ENCODE data around the gene CD300LD.
"Not testable (repeated sequence)": the region's sequence is repeated elsewhere in the genome, so short reads cannot be mapped to it uniquely, and the experiment has no call there.

CD300LD gene

DNA sequence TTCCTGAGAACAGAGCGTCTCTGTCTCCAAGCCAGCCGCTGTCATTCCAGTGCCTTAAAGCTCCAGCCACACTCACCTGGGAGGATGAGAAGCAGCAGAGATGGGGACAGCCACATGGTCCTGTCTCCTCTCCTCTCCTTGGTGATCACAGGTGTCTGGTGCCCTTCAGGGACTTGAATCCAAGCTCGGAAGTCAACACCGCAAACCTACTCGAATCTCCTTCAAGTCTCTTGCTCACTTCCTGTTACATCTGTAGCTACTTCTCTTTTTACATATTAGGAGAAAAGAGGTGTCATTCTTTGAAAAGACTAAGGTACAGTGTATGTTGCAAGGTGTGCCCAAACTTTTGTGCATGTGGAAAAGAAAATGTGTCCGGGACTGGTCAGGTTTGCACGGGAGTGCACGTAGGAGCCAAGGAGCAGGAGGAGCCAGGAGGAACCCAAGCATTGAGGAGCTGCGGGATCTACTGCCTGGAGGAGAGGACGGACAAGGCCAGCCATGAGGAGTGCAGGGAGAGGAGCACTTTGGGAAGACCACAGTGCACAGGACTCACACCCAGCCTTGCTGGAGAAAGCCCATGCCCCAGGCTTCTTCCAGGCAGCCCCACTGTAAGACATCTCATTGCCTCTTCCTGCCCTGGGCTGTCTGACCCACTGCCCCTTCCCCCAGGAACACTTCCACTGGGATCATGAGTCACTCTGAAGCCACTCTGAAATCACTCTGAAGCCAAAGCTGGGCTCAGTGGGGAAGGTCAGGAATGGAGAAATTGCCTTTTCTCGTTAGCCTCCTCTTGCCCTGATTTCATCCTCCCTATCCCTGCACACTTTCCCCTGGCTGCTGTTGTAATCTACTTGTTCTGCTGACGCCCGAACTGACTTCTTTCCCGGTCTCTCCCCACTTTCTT lies at the start of gene CD300LD:
CD300LD (minus strand) TSS at position 197 of the 904 bp plus-strand sequence; CDS start at position 116, 81 bp downstream.
- Histone ChIP-seq H3K36me3 (ENCODE audit: control insufficient read depth in 1 of 2, insufficient read depth in 2 of 2, low read length in 2 of 2) (no peaks in the 10 kb centered on the region), H3K27ac (ENCODE audit: low read length) (no peak within 1 kb of the TSS), H3K4me3 (ENCODE audit: low read depth in 1 of 2, low read length in 2 of 2) (no peak within 1 kb of the TSS), H3K9me3 (ENCODE audit: control insufficient read depth in 1 of 2, low read length in 2 of 2) (no peaks in the 10 kb centered on the region), H3K27me3 (ENCODE audit: low read depth, low read length) (no peaks in the 10 kb centered on the region), H3K4me1 (ENCODE audit: control insufficient read depth in 1 of 2, insufficient read depth in 2 of 2, low read length in 2 of 2) (no peaks in the 10 kb centered on the region)

GRCh38 chr17:74641224-74641957 lies 49.3 kb upstream of the CD300LD start:
- Histone ChIP-seq H3K4me1 (ENCODE audit: control insufficient read depth in 1 of 2, insufficient read depth in 2 of 2, low read length in 2 of 2) (peaks cover 0 to 3% of the 10 kb centered on the region in 2 donors), H3K36me3 (ENCODE audit: control insufficient read depth in 1 of 2, insufficient read depth in 2 of 2, low read length in 2 of 2) (no peaks in the 10 kb centered on the region), H3K27ac (ENCODE audit: low read length) (no peak overlapping the region), H3K4me3 (ENCODE audit: low read depth in 1 of 2, low read length in 2 of 2) (no peak overlapping the region), H3K9me3 (ENCODE audit: control insufficient read depth in 1 of 2, low read length in 2 of 2) (peaks cover 0 to 3% of the 10 kb centered on the region in 2 donors), H3K27me3 (ENCODE audit: low read depth, low read length) (peaks cover 6% of the 10 kb centered on the region)

DNA sequence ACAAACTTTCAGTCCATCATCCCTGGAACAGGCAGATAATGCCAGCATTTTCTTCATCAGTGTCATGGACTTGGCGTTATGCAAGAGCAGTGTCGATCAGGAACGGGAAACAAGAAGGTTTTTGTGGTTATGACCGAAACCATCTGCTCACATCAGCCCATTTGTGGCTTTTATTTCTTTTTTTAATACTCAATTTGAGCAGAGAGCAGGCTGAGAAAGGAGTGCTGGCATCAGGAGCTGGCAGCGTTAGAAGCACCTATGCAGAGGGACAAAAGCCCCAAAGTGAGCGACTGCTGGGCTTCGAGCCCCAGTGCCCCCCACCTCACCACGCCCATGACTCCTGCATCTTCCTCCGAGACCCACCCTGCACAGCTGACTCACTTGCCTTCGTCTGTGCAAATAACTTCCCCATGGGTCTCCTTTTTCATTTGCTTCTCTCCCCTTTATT lies 47.6 kb upstream of the CD300LD start:
- Histone ChIP-seq H3K27ac (ENCODE audit: low read length) (no peak overlapping the region), H3K4me3 (ENCODE audit: low read depth in 1 of 2, low read length in 2 of 2) (no peak overlapping the region), H3K4me1 (ENCODE audit: control insufficient read depth in 1 of 2, insufficient read depth in 2 of 2, low read length in 2 of 2) (peaks cover 0 to 3% of the 10 kb centered on the region in 2 donors), H3K9me3 (ENCODE audit: control insufficient read depth in 1 of 2, low read length in 2 of 2) (peaks cover 0 to 1% of the 10 kb centered on the region in 2 donors), H3K27me3 (ENCODE audit: low read depth, low read length) (peaks cover 6% of the 10 kb centered on the region), H3K36me3 (ENCODE audit: control insufficient read depth in 1 of 2, insufficient read depth in 2 of 2, low read length in 2 of 2) (no peaks in the 10 kb centered on the region)

DNA sequence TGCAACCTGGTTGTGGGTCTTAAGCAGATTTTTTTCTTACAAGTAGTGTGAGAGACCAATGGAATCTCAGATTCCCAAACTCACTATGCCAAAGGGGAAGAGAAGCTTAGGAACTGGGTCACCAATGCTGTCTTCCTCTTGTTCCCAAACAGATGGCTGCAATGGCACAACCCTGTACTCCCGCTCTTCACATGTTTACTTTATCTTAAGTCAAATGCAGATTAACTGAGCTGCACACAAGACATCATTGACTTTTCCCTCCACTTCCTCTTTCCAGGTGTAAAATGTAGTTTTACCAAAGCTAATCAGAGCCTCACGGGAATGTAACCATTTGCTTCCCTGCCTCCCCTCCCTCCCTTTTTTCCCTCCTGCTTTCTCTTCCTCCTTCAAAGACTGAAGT lies 45.8 kb upstream of the CD300LD start:
- peaks cover 6% of the 10 kb centered on the region for H3K27me3 ChIP-seq (ENCODE audit: low read depth, low read length)
- H3K4me1 ChIP-seq (ENCODE audit: control insufficient read depth in 1 of 2, insufficient read depth in 2 of 2, low read length in 2 of 2) = peaks cover 0 to 3% of the 10 kb centered on the region in 2 donors

GRCh38 chr17:74637265-74637664 lies 45.2 kb upstream of the CD300LD start:
- Histone ChIP-seq H3K27ac (ENCODE audit: low read length) (no peak overlapping the region), H3K27me3 (ENCODE audit: low read depth, low read length) (peaks cover 6% of the 10 kb centered on the region), H3K9me3 (ENCODE audit: control insufficient read depth in 1 of 2, low read length in 2 of 2) (no peaks in the 10 kb centered on the region), H3K36me3 (ENCODE audit: control insufficient read depth in 1 of 2, insufficient read depth in 2 of 2, low read length in 2 of 2) (no peaks in the 10 kb centered on the region), H3K4me1 (ENCODE audit: control insufficient read depth in 1 of 2, insufficient read depth in 2 of 2, low read length in 2 of 2) (peaks cover 0 to 7% of the 10 kb centered on the region in 2 donors), H3K4me3 (ENCODE audit: low read depth in 1 of 2, low read length in 2 of 2) (no peak overlapping the region)

More for the DNA sequence above, 45.8 kb upstream of the CD300LD start:
- no peaks in the 10 kb centered on the region for H3K9me3 ChIP-seq (ENCODE audit: control insufficient read depth in 1 of 2, low read length in 2 of 2)
- no peaks in the 10 kb centered on the region for H3K36me3 ChIP-seq (ENCODE audit: control insufficient read depth in 1 of 2, insufficient read depth in 2 of 2, low read length in 2 of 2)
- H3K27ac ChIP-seq (ENCODE audit: low read length) = no peak overlapping the region
- no peak overlapping the region for H3K4me3 ChIP-seq (ENCODE audit: low read depth in 1 of 2, low read length in 2 of 2)

DNA sequence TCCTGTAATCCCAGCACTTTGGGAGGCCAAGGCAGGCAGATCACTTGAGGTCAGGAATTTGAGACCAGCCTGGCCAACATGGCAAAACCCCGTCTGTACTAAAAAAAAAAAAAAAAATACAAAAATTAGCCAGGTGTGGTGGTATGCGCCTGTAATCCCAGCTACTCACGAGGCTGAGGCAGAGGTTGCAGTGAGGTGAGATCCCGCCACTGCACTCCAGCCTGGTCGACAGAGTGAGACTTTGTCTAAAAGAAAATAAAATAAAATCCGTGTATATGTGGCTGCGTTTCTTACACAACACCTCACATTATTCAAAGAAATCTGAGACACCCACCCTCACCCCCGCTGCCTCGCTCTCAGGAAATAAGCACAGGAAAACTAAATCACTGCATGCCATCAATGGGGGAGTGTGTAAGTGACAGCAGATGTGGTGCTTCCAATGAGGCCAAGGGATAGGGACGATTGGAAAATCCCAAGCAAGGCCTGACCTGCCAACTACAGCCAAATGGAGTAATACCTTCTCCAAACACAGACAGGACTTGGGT lies 44.5 kb upstream of the CD300LD start:
- not testable (repeated sequence) for H3K9me3 ChIP-seq (ENCODE audit: control insufficient read depth in 1 of 2, low read length in 2 of 2); H3K27me3 ChIP-seq (ENCODE audit: low read depth, low read length); H3K27ac ChIP-seq (ENCODE audit: low read length); H3K4me3 ChIP-seq (ENCODE audit: low read depth in 1 of 2, low read length in 2 of 2); H3K36me3 ChIP-seq (ENCODE audit: control insufficient read depth in 1 of 2, insufficient read depth in 2 of 2, low read length in 2 of 2)
- peaks cover 0 to 11% of the 10 kb centered on the region in 2 donors for H3K4me1 ChIP-seq (ENCODE audit: control insufficient read depth in 1 of 2, insufficient read depth in 2 of 2, low read length in 2 of 2)

DNA sequence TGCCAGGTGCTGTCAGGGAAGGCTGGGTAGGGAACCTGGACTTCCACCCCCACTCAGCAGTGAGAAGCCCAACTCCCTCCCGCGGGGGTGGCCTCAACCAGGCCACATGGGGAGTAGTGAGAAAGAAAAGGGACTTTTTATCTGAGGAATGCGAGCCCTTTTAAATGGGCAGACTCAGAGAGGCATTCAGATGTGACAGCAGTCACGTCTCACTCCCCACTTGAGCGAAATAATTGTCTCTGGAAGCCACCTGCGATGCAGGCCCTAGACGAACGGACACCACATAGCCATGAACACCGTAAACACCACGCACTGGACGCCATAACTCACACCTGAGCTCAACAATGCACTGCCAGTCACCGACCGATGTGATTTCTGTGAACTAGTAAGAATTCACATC lies 43.3 kb upstream of the CD300LD start:
- Histone ChIP-seq H3K27me3 (ENCODE audit: low read depth, low read length) (peaks cover 6% of the 10 kb centered on the region), H3K27ac (ENCODE audit: low read length) (no peak overlapping the region), H3K9me3 (ENCODE audit: control insufficient read depth in 1 of 2, low read length in 2 of 2) (no peaks in the 10 kb centered on the region), H3K4me1 (ENCODE audit: control insufficient read depth in 1 of 2, insufficient read depth in 2 of 2, low read length in 2 of 2) (peaks cover 0 to 11% of the 10 kb centered on the region in 2 donors), H3K36me3 (ENCODE audit: control insufficient read depth in 1 of 2, insufficient read depth in 2 of 2, low read length in 2 of 2) (no peaks in the 10 kb centered on the region), H3K4me3 (ENCODE audit: low read depth in 1 of 2, low read length in 2 of 2) (no peak overlapping the region)

- Histone ChIP-seq H3K4me1 (ENCODE audit: control insufficient read depth in 1 of 2, insufficient read depth in 2 of 2, low read length in 2 of 2) (peaks cover 0 to 7% of the 10 kb centered on the region in 2 donors), H3K9me3 (ENCODE audit: control insufficient read depth in 1 of 2, low read length in 2 of 2) (no peaks in the 10 kb centered on the region), H3K27me3 (ENCODE audit: low read depth, low read length) (peaks cover 6% of the 10 kb centered on the region), H3K4me3 (ENCODE audit: low read depth in 1 of 2, low read length in 2 of 2) (no peak overlapping the region), H3K36me3 (ENCODE audit: control insufficient read depth in 1 of 2, insufficient read depth in 2 of 2, low read length in 2 of 2) (no peaks in the 10 kb centered on the region), H3K27ac (ENCODE audit: low read length) (no peak overlapping the region)
These were observed 41.2 kb upstream of the CD300LD start for GRCh38 chr17:74633326-74633725.

GRCh38 chr17:74632617-74633016 lies 40.5 kb upstream of the CD300LD start:
- H3K27ac ChIP-seq (ENCODE audit: low read length) = no peak overlapping the region
- no peaks in the 10 kb centered on the region for H3K36me3 ChIP-seq (ENCODE audit: control insufficient read depth in 1 of 2, insufficient read depth in 2 of 2, low read length in 2 of 2)
- H3K4me1 ChIP-seq (ENCODE audit: control insufficient read depth in 1 of 2, insufficient read depth in 2 of 2, low read length in 2 of 2) = peaks cover 0 to 7% of the 10 kb centered on the region in 2 donors
- peaks cover 1% of the 10 kb centered on the region for H3K27me3 ChIP-seq (ENCODE audit: low read depth, low read length)
- H3K4me3 ChIP-seq (ENCODE audit: low read depth in 1 of 2, low read length in 2 of 2) = peak overlapping the region in 1 of 2 donors; percentile 42
- H3K9me3 ChIP-seq (ENCODE audit: control insufficient read depth in 1 of 2, low read length in 2 of 2) = no peaks in the 10 kb centered on the region

- H3K9me3 ChIP-seq (ENCODE audit: control insufficient read depth in 1 of 2, low read length in 2 of 2) = no peaks in the 10 kb centered on the region
- no peaks in the 10 kb centered on the region for H3K27me3 ChIP-seq (ENCODE audit: low read depth, low read length)
- H3K27ac ChIP-seq (ENCODE audit: low read length) = no peak overlapping the region
- H3K4me3 ChIP-seq (ENCODE audit: low read depth in 1 of 2, low read length in 2 of 2) = peak overlapping the region; percentile 23 to 42
- H3K36me3 ChIP-seq (ENCODE audit: control insufficient read depth in 1 of 2, insufficient read depth in 2 of 2, low read length in 2 of 2) = no peaks in the 10 kb centered on the region
- peaks cover 0 to 7% of the 10 kb centered on the region in 2 donors for H3K4me1 ChIP-seq (ENCODE audit: control insufficient read depth in 1 of 2, insufficient read depth in 2 of 2, low read length in 2 of 2)
These were observed 39.7 kb upstream of the CD300LD start for GRCh38 chr17:74631468-74632450.

Data from muscle layer of duodenum (tissue), 2 donors.